HepG2 (cell line): ENCODE measurements around the gene CRIP1. TPM values are rescaled to one million over a fixed set of nuclear protein-coding genes. Genes with fewer than 3 reads are reported as not detected.

Experiments used
- HNF4A ChIP-seq: sonication (generic); formaldehyde crosslinking; IDR thresholded peaks from 2 replicates; pipeline ENCODE4 v1.4.0; 2020; ENCODE audit warnings: missing genetic modification reagents
- KLF11 ChIP-seq: IDR thresholded peaks from 2 replicates; pipeline ENCODE4 v1.6.1; 2016; ENCODE audit warnings: missing compliant biosample characterization
- MTA1 ChIP-seq: sonication (generic); formaldehyde crosslinking; IDR thresholded peaks from 2 replicates; pipeline ENCODE4 v1.4.0; 2020; ENCODE audit warnings: missing genetic modification reagents, mild to moderate bottlenecking, borderline replicate concordance
- MTF2 ChIP-seq: sonication (generic); formaldehyde crosslinking; IDR thresholded peaks from 2 replicates; pipeline ENCODE4 v1.5.0; 2020; ENCODE audit warnings: missing genetic modification reagents, borderline replicate concordance
- NFYB ChIP-seq: sonication (generic); formaldehyde crosslinking; IDR thresholded peaks from 2 replicates; pipeline ENCODE4 v1.4.0; 2020; ENCODE audit warnings: missing genetic modification reagents
- NR1H2 ChIP-seq: sonication (generic); formaldehyde crosslinking; IDR thresholded peaks from 2 replicates; pipeline ENCODE4 v1.8.1; 2022; ENCODE audit warnings: low read depth, missing genetic modification reagents, borderline replicate concordance
- PHB2 ChIP-seq: fragments of 450-650 bp; IDR thresholded peaks from 2 replicates; pipeline ENCODE4 v1.6.1; 2018; ENCODE audit not compliant: partially characterized antibody
- ZFP62 ChIP-seq: sonication (generic); formaldehyde crosslinking; IDR thresholded peaks from 2 replicates; pipeline ENCODE4 v1.4.0; 2020; ENCODE audit warnings: missing genetic modification reagents
- ZNF841 ChIP-seq: sonication (generic); formaldehyde crosslinking; IDR thresholded peaks from 2 replicates; pipeline ENCODE4 v1.8.1; 2023; ENCODE audit warnings: missing genetic modification reagents, borderline replicate concordance
- ZSCAN29 ChIP-seq: sonication (generic); formaldehyde crosslinking; conservative IDR thresholded peaks from 2 replicates; pipeline ENCODE4 v1.4.0; 2020; ENCODE audit warnings: mild to moderate bottlenecking, missing genetic modification reagents
- ZSCAN30 ChIP-seq: sonication (generic); formaldehyde crosslinking; IDR thresholded peaks from 2 replicates; pipeline ENCODE4 v1.5.0; 2020; ENCODE audit warnings: mild to moderate bottlenecking, missing genetic modification reagents
- polyA plus RNA-seq, 8 experiments: library from polyadenylated mRNA; depleted of rRNA in 3 of 8; stranded (reverse) in 7 of 8; unstranded in 1 of 8; fragments of >200 nt; fragmentation: Illumina TruSeq in 4 of 8; extraction: Trizol in 4 of 8; gene quantifications; 2 replicates each; pipeline versions ENCODE4 v1.2.1 to v1.2.3, GENCODE V29; 2011 to 2016; ENCODE audit warnings: low read depth in 4 of 8, missing spikeins in 1 of 8, mixed read lengths in 1 of 8; ENCODE audit not compliant: insufficient read depth in 1 of 8
- total RNA-seq, 5 experiments: library from RNA; depleted of rRNA; stranded (reverse); fragments of >200 nt; fragmentation: Illumina TruSeq; extraction: Trizol; gene quantifications; 2 replicates each; pipeline ENCODE4 v1.2.3, GENCODE V29; 2016; ENCODE audit warnings: low read depth in 1 of 5
- TF ChIP-seq, protein P1 (sequence below), 2 experiments: fragments of 450-650 bp in 1 of 2; sonication (generic) in 1 of 2; formaldehyde crosslinking in 1 of 2; IDR thresholded peaks; 2 replicates each; pipeline versions ENCODE4 v1.6.1 to v1.8.0; 2016 to 2022; ENCODE audit warnings: antibody characterized with exemption in 1 of 2, mild to moderate bottlenecking in 1 of 2, missing genetic modification reagents in 1 of 2
- TF ChIP-seq, protein P2 (sequence below): sonication (generic); formaldehyde crosslinking; IDR thresholded peaks from 2 replicates; pipeline ENCODE4 v1.4.0; 2020; ENCODE audit warnings: mild to moderate bottlenecking, missing genetic modification reagents
- TF ChIP-seq, protein P3 (sequence below): sonication (generic); formaldehyde crosslinking; IDR thresholded peaks from 2 replicates; pipeline ENCODE4 v1.4.0; 2020; ENCODE audit warnings: missing genetic modification reagents, borderline replicate concordance
- TF ChIP-seq, protein P4 (sequence below): sonication (generic); formaldehyde crosslinking; IDR thresholded peaks from 2 replicates; pipeline ENCODE4 v1.8.0; 2022; ENCODE audit warnings: missing genetic modification reagents, mild to moderate bottlenecking, inconsistent platforms, borderline replicate concordance

CRIP1 gene
- total and polyA plus RNA-seq, 2 of the 13 experiments (the other 11 are each of a cell fraction or from before 2014, with no cell fraction given) = 53.9 to 59.5 TPM

DNA sequence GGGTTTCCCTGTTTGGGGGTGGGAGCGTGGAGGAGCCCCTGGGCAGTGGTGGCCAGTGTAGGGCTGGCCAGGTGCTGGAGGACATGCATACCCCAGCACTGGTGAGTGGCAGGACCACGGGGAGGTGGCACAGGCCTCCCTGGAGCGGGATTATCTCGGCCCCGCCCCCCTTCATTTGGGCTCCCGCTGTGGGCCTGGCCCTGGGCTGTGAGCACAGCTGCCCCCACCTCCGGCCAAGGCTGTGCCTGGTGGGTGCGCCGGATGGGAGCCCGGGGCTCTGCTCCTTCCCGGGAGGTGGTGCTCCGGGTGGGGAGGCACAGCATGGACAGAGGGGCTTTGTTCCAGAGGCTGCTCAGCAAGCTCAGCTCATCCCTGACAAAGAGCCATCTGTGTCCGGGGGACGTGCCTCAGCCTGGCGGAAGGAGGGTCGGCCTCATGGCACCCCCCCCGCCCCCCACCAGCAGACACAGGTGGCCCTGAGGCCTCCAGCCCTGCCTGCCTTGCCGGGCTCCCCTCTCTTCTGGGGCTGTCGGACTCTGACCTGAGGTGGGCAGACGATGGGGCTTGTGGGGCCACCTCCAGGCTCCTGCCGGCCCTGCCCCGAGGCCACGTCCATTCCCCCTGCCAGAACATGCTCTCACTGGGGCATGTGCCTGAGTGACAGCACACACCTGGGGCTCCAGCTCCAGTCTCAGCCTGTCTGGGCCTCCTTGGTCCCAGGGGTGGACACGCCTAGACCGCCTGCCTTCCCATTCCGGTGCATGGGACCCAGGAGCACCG, 12.8 kb downstream of the CRIP1 start (continued):
- TF ChIP-seq, protein P1, sequence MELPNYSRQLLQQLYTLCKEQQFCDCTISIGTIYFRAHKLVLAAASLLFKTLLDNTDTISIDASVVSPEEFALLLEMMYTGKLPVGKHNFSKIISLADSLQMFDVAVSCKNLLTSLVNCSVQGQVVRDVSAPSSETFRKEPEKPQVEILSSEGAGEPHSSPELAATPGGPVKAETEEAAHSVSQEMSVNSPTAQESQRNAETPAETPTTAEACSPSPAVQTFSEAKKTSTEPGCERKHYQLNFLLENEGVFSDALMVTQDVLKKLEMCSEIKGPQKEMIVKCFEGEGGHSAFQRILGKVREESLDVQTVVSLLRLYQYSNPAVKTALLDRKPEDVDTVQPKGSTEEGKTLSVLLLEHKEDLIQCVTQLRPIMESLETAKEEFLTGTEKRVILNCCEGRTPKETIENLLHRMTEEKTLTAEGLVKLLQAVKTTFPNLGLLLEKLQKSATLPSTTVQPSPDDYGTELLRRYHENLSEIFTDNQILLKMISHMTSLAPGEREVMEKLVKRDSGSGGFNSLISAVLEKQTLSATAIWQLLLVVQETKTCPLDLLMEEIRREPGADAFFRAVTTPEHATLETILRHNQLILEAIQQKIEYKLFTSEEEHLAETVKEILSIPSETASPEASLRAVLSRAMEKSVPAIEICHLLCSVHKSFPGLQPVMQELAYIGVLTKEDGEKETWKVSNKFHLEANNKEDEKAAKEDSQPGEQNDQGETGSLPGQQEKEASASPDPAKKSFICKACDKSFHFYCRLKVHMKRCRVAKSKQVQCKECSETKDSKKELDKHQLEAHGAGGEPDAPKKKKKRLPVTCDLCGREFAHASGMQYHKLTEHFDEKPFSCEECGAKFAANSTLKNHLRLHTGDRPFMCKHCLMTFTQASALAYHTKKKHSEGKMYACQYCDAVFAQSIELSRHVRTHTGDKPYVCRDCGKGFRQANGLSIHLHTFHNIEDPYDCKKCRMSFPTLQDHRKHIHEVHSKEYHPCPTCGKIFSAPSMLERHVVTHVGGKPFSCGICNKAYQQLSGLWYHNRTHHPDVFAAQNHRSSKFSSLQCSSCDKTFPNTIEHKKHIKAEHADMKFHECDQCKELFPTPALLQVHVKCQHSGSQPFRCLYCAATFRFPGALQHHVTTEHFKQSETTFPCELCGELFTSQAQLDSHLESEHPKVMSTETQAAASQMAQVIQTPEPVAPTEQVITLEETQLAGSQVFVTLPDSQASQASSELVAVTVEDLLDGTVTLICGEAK (IDR thresholded peaks at IDR 0.05) = no peak
- TF ChIP-seq, protein P1 (CRISPR knock-in tag; IDR thresholded peaks at IDR 0.05) = peak; percentile 90
- no peak for TF ChIP-seq ZSCAN29 (CRISPR knock-in tag)
- peak; percentile 65; the same call in 1 of the 2 replicates for TF ChIP-seq NR1H2 (CRISPR knock-in tag)
- TF ChIP-seq HNF4A (CRISPR knock-in tag) = peak; percentile 84
- TF ChIP-seq, protein P2, sequence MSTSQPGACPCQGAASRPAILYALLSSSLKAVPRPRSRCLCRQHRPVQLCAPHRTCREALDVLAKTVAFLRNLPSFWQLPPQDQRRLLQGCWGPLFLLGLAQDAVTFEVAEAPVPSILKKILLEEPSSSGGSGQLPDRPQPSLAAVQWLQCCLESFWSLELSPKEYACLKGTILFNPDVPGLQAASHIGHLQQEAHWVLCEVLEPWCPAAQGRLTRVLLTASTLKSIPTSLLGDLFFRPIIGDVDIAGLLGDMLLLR (CRISPR knock-in tag) = peak; percentile 34; the same call in 1 of the 2 replicates
- no peak for TF ChIP-seq KLF11
- TF ChIP-seq, protein P3, sequence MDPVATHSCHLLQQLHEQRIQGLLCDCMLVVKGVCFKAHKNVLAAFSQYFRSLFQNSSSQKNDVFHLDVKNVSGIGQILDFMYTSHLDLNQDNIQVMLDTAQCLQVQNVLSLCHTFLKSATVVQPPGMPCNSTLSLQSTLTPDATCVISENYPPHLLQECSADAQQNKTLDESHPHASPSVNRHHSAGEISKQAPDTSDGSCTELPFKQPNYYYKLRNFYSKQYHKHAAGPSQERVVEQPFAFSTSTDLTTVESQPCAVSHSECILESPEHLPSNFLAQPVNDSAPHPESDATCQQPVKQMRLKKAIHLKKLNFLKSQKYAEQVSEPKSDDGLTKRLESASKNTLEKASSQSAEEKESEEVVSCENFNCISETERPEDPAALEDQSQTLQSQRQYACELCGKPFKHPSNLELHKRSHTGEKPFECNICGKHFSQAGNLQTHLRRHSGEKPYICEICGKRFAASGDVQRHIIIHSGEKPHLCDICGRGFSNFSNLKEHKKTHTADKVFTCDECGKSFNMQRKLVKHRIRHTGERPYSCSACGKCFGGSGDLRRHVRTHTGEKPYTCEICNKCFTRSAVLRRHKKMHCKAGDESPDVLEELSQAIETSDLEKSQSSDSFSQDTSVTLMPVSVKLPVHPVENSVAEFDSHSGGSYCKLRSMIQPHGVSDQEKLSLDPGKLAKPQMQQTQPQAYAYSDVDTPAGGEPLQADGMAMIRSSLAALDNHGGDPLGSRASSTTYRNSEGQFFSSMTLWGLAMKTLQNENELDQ = no peak
- TF ChIP-seq MTA1 = peak; percentile 58; the same call in 1 of the 2 replicates
- TF ChIP-seq, protein P4, sequence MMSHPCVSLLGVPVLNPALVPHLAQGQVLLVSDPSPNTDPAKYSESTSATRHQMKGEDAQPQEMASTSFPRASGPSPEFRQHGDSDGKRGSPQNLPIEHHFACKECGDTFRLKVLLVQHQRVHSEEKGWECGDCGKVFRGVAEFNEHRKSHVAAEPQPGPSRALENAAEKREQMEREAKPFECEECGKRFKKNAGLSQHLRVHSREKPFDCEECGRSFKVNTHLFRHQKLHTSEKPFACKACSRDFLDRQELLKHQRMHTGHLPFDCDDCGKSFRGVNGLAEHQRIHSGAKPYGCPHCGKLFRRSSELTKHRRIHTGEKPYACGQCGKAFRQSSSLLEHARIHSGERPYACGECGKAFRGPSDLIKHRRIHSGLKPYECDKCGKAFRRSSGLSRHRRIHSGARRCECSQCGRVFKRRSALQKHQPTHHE (CRISPR knock-in tag) = peak; percentile 66; the same call in 1 of the 2 replicates
- no peak for TF ChIP-seq ZNF841 (CRISPR knock-in tag)
- TF ChIP-seq ZSCAN30 (CRISPR knock-in tag) = no peak
- no peak for TF ChIP-seq PHB2
- no peak for TF ChIP-seq MTF2 (CRISPR knock-in tag)
- TF ChIP-seq ZFP62 = no peak
- no peak; the same call in 1 of the 2 replicates for TF ChIP-seq NFYB
